Measurements from ENCODE around the gene CAT.
A peak's percentile ranks its signal among the peaks of the same experiment; 100 is the strongest.

CAT gene

GRCh38 chr11:34488855-34489557 lies 50.3 kb downstream of the CAT start:
- no peak for DNase-seq
- in situ Hi-C loops (cut with MboI; ENCODE audit: low pct_unique_long_range_greater_than_20kb, low sequenced_read_pairs), result loop anchor here (10.0 to 25.0 kb wide), 3 partner anchors 334 to 652 kb away; no protein-coding TSS in a partner anchor

GRCh38 chr11:34490304-34490703 lies 51.6 kb downstream of the CAT start:
- DNase-seq, result no peak
- in situ Hi-C loops (cut with MboI; ENCODE audit: low pct_unique_long_range_greater_than_20kb, low sequenced_read_pairs), result loop anchor here (25.0 kb wide), 2 partner anchors 503 to 653 kb away; no protein-coding TSS in a partner anchor

GRCh38 chr11:34492806-34493414 lies 54.2 kb downstream of the CAT start:
- peak; percentile 82 for DNase-seq
- in situ Hi-C loops (cut with MboI; ENCODE audit: low pct_unique_long_range_greater_than_20kb, low sequenced_read_pairs), result loop anchor here (25.0 kb wide), 2 partner anchors 506 to 656 kb away; no protein-coding TSS in a partner anchor

GRCh38 chr11:34493468-34493867 lies 54.7 kb downstream of the CAT start:
- no peak for DNase-seq
- in situ Hi-C loops (cut with MboI; ENCODE audit: low pct_unique_long_range_greater_than_20kb, low sequenced_read_pairs), result loop anchor here (25.0 kb wide), 2 partner anchors 506 to 656 kb away; no protein-coding TSS in a partner anchor

DNA sequence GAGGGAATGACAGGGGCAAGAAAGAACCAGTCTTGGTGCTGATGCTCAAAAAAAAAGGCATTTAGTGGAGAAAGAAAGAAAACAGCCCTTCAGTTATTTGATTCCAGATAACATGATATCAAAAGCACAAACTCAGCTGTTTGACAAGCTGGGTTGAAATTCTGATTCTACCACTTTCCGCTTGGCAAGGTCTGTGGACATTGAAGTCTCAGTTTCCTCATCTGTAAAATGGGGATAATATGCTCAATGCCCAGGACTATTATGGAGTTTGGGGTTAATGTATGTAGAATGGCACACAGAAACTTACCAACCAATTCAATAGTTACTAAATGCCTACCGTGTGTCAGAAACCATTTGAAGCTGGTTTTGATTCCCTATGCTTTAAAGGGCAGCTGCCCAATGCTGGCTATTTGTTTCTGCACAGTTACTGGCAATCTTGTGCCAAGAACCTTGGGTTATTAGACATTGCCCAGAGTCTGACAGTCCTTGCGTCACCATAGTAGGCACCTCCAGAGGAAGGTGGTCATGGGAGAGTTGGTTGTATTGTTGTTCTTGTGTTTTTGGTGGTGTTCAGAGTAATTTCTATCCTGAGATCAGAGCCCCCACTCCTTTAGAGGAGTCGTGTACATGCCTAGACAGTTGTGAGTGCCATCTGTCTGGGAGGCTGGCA lies 55.3 kb downstream of the CAT start:
- in situ Hi-C loops (cut with MboI; ENCODE audit: low pct_unique_long_range_greater_than_20kb, low sequenced_read_pairs), result loop anchor here (25.0 kb wide), 2 partner anchors 507 to 657 kb away; no protein-coding TSS in a partner anchor
- DNase-seq, result no peak

DNA sequence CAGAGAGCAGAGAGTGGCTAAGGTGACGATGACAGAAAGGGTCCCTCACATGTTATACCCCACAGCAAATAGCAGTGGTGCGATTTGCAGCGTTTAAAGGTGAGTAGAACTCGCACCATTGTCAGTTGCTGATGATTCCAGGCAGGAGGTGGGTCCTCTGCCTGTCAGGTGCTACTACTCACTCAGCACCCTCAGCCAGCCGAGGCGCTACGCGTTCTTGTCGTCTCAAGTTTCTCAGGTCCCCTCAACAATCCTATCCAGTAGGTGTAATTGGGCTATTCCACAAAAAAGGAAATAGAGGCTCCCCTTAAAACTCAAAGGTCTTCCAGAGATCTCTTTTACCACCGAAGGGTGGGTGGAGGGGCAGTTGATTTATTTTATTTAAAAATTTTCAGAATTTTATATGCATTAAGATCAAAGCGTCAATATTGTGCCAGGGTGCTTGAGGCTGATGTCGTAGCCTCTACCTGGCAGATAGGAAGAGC lies 56.5 kb downstream of the CAT start:
- DNase-seq, result no peak
- in situ Hi-C loops (cut with MboI; ENCODE audit: low pct_unique_long_range_greater_than_20kb, low sequenced_read_pairs), result loop anchor here (25.0 kb wide), 2 partner anchors 508 to 658 kb away; no protein-coding TSS in a partner anchor

- in situ Hi-C loops (cut with MboI; ENCODE audit: low pct_unique_long_range_greater_than_20kb, low sequenced_read_pairs), result loop anchor here (25.0 kb wide), 2 partner anchors 509 to 659 kb away; no protein-coding TSS in a partner anchor
- no peak for DNase-seq
Measured at GRCh38 chr11:34495724-34496377, 57.1 kb downstream of the CAT start.

DNA sequence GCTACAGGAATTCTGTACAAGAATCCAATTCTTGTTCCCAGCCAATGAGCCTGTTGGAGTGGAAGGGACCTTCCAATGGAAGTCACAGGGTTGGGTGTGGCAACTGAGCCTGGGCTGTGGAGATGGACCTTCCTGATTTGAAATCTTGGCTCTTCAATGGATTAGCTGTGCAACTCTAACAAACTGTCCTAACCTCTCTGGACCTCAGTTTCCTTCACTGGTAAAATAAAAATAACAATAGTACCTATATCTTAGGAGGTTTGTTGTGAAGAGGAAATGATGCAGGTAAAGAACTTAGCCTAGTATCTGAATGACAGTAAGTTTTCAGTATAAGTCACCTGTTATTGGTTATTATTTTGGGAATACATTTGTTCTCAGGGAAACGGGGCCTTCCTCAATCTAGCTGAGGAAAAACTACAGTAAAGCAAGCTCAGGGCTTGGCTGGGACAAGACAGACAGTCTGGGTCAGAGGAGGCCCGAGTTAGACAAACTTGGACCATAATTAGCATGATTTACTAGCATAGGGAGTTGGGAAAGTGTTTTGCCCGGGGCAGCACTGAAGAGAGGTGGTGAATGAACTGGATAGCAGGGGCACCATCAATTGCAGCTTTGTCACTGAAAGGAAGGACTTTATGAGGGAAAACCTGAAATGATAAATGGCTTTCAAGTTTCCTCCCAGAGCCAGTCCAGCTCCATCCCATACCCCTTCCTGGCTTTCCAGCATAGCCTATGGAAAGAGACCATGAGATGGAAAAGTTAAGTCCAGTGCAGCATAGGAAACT lies 61.2 kb downstream of the CAT start:
- no peak for DNase-seq
- in situ Hi-C loops (cut with MboI; ENCODE audit: low pct_unique_long_range_greater_than_20kb, low sequenced_read_pairs), result loop anchor here (25.0 kb wide), 2 partner anchors 513 to 663 kb away; no protein-coding TSS in a partner anchor

DNA sequence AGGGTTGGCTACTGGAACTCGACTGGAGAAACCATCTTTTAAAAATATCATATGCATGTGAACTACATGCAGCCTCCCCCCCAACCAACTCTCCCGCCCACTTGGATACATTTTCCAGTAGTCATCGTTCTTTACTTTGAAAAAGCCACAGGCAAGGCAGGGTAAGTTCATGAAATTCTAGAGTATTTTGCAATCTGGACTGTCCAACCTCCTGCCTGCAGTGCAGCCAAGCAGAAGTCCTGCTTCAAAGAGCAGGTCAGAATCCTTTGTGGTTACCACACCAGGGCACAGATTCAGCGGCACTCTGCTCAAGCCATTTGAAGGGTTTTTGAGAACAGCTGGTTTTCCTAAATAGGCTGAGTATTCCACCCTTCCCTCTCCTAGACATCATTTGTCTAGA lies 62.8 kb downstream of the CAT start:
- in situ Hi-C loops (cut with MboI; ENCODE audit: low pct_unique_long_range_greater_than_20kb, low sequenced_read_pairs), result no loop called here
- DNase-seq, result peak; percentile 54

- no peak for DNase-seq
Measured at GRCh38 chr11:34501949-34502348, 63.2 kb downstream of the CAT start.

GRCh38 chr11:34502949-34503348 lies 64.2 kb downstream of the CAT start:
- peak; percentile 15 for DNase-seq
- in situ Hi-C loops (cut with MboI; ENCODE audit: low pct_unique_long_range_greater_than_20kb, low sequenced_read_pairs), result no loop called here

More at GRCh38 chr11:34501949-34502348, 63.2 kb downstream of the CAT start:
- in situ Hi-C loops (cut with MboI; ENCODE audit: low pct_unique_long_range_greater_than_20kb, low sequenced_read_pairs), result no loop called here

- no peak for DNase-seq
- in situ Hi-C loops (cut with MboI; ENCODE audit: low pct_unique_long_range_greater_than_20kb, low sequenced_read_pairs), result no loop called here
Measured at GRCh38 chr11:34505874-34506273, 67.1 kb downstream of the CAT start.

GRCh38 chr11:34507156-34507555 lies 68.4 kb downstream of the CAT start:
- no peak for DNase-seq
- in situ Hi-C loops (cut with MboI; ENCODE audit: low pct_unique_long_range_greater_than_20kb, low sequenced_read_pairs), result no loop called here

DNA sequence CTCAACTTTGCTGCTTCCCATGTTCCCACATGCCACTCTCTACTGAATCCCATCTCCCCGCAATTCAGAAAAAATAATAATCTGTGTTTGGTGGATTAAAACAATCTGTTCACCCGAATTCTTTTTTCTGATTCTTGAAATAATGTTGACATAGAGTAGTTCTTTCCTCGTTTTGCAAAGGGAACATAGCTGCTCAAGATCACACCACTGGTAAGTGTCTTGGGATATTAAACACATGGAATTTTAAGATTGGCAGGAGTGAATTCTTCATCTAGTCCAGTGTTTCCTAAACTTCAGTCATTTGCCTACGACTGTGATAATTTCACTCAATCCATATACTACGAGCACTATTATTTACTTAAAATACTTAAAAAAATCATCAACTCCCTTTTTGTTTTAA lies 68.9 kb downstream of the CAT start:
- in situ Hi-C loops (cut with MboI; ENCODE audit: low pct_unique_long_range_greater_than_20kb, low sequenced_read_pairs), result no loop called here

DNA sequence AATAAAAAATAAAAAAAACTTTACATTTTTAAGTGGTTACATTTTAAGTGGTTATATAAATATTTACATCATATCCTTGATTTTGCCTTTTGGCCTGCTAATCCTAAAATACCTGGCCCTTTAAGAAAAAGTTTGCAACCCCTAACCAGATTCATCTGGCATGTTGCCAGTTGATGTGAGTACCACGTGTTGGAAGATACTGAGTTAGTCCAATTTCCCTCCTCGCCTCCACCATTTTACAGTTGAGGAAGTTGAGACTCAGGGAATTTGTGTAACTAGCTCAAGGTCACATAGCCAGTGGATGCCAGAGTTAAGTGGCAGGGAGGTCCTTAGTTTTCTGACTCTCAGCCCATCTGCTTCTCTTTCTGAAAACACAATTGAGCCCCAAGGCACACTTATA lies 69.8 kb downstream of the CAT start:
- in situ Hi-C loops (cut with MboI; ENCODE audit: low pct_unique_long_range_greater_than_20kb, low sequenced_read_pairs), result no loop called here

More for the DNA sequence above, 68.9 kb downstream of the CAT start:
- no peak for DNase-seq

DNA sequence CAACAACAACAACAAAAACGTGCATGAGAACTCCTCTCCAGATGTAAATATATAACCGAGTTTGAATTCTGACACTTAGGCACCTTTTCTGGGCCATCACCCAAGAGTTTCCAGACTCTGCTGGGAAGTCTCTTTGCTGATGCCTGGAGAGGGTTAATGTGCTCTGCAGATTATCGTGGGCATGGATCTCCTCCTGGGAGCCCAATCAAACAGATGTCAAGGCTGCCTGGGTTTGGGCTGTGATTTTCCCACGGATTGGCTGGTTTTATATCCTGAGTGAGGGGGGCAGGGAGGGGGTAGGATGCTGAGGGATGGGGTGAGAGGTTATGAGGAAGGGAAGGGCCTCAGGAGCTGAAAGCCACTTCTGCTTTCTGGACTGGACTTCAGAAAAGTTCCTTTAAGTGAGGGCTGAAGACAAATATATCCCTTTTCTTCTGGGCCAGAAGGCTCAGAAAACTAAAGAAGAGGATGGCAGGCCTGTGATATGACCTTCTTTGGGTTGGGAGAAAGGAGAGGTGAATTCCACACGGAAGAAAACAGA lies 70.7 kb downstream of the CAT start:
- in situ Hi-C loops (cut with MboI; ENCODE audit: low pct_unique_long_range_greater_than_20kb, low sequenced_read_pairs), result no loop called here
- peak; percentile 24 for DNase-seq

More for the DNA sequence above, 69.8 kb downstream of the CAT start:
- peak; percentile 14 for DNase-seq

GRCh38 chr11:34510218-34510617 lies 71.5 kb downstream of the CAT start:
- in situ Hi-C loops (cut with MboI; ENCODE audit: low pct_unique_long_range_greater_than_20kb, low sequenced_read_pairs), result no loop called here
- no peak for DNase-seq

- DNase-seq, result no peak
- in situ Hi-C loops (cut with MboI; ENCODE audit: low pct_unique_long_range_greater_than_20kb, low sequenced_read_pairs), result no loop called here
Measured at GRCh38 chr11:34510673-34511072, 71.9 kb downstream of the CAT start.

All from KBM-7 (cell line).